ENCODE results near the gene TBC1D3B. TPM values are rescaled to one million over a fixed set of nuclear protein-coding genes. Genes with fewer than 3 reads are reported as not detected.
"Not testable (repeated sequence)": the region's sequence is repeated elsewhere in the genome, so short reads cannot be mapped to it uniquely, and the experiment has no call there.

TBC1D3B gene
- total RNA-seq, 2 experiments from 2014 or later, result 7.7 to 9.9 TPM

- peaks cover 11% of the 10 kb centered on the region for H3K9me3 Mint-ChIP-seq
- H3K4me1 Mint-ChIP-seq, result no peaks in the 10 kb centered on the region
- ATAC-seq (ENCODE audit: low read depth), result no peak
- H3K27ac Mint-ChIP-seq, result no peak overlapping the region
- peaks cover 8% of the 10 kb centered on the region for H3K27me3 Mint-ChIP-seq
- H3K36me3 Mint-ChIP-seq, result peaks cover 2% of the 10 kb centered on the region
- POLR2A ChIA-PET, result no interaction called here
- no peak for DNase-seq
- no peak overlapping the region for H3K4me3 Mint-ChIP-seq
These were observed 51.3 kb downstream of the TBC1D3B start for GRCh38 chr17:36124879-36125824.

- ATAC-seq (ENCODE audit: low read depth) (no peak), DNase-seq (no peak)
- H3K27ac Mint-ChIP-seq, result no peak overlapping the region
- POLR2A ChIA-PET, result no interaction called here
- H3K9me3 Mint-ChIP-seq, result peaks cover 11% of the 10 kb centered on the region
- H3K4me1 Mint-ChIP-seq, result no peaks in the 10 kb centered on the region
- H3K27me3 Mint-ChIP-seq, result peaks cover 4% of the 10 kb centered on the region
- H3K36me3 Mint-ChIP-seq, result peaks cover 2% of the 10 kb centered on the region
- H3K4me3 Mint-ChIP-seq, result no peak overlapping the region
These were observed 53.0 kb downstream of the TBC1D3B start for GRCh38 chr17:36123431-36123830.

- H3K9me3 Mint-ChIP-seq; DNase-seq; POLR2A ChIA-PET; H3K36me3 Mint-ChIP-seq; H3K4me1 Mint-ChIP-seq; H3K4me3 Mint-ChIP-seq; ATAC-seq (ENCODE audit: low read depth); H3K27ac Mint-ChIP-seq; H3K27me3 Mint-ChIP-seq: not testable (repeated sequence)
These were observed 55.3 kb downstream of the TBC1D3B start for GRCh38 chr17:36121099-36121498.

GRCh38 chr17:36120221-36120620 is 56.2 kb downstream of the TBC1D3B start:
- no peak overlapping the region for H3K4me3 Mint-ChIP-seq
- H3K36me3 Mint-ChIP-seq, result no peaks in the 10 kb centered on the region
- peaks cover 8% of the 10 kb centered on the region for H3K27me3 Mint-ChIP-seq
- H3K4me1 Mint-ChIP-seq, result no peaks in the 10 kb centered on the region
- H3K27ac Mint-ChIP-seq, result no peak overlapping the region
- ATAC-seq (ENCODE audit: low read depth), result no peak
- POLR2A ChIA-PET, result no interaction called here
- H3K9me3 Mint-ChIP-seq, result peaks cover 3% of the 10 kb centered on the region
- DNase-seq, result no peak

GRCh38 chr17:36118477-36119353 is 57.7 kb downstream of the TBC1D3B start:
- no peak for ATAC-seq (ENCODE audit: low read depth)
- Mint-ChIP-seq H3K4me3 (no peak overlapping the region), H3K36me3 (no peaks in the 10 kb centered on the region), H3K9me3 (peaks cover 5% of the 10 kb centered on the region), H3K4me1 (no peaks in the 10 kb centered on the region), H3K27me3 (peaks cover 8% of the 10 kb centered on the region), H3K27ac (no peak overlapping the region)
- POLR2A ChIA-PET, result no interaction called here
- no peak for DNase-seq

- Mint-ChIP-seq H3K27me3 (peaks cover 4% of the 10 kb centered on the region), H3K36me3 (peaks cover 1% of the 10 kb centered on the region), H3K9me3 (peaks cover 7% of the 10 kb centered on the region), H3K4me1 (no peaks in the 10 kb centered on the region), H3K4me3 (no peak overlapping the region), H3K27ac (no peak overlapping the region)
- no peak for ATAC-seq (ENCODE audit: low read depth)
- no peak for DNase-seq
- POLR2A ChIA-PET, result no interaction called here
These were observed 58.7 kb downstream of the TBC1D3B start for GRCh38 chr17:36117505-36118382.

Other genes starting within 250 kb of the TBC1D3B start
- gene RDM1, start 245.9 kb downstream of the TBC1D3B start, total RNA-seq, result 10 to 100 TPM; 17.3 to 25.0 TPM
- not detected for gene LYZL6, start 232.9 kb downstream of the TBC1D3B start, total RNA-seq
- gene CCL16, start 195.1 kb downstream of the TBC1D3B start, total RNA-seq, result not detected
- not detected for gene CCL14, start 189.9 kb downstream of the TBC1D3B start, total RNA-seq
- gene CCL15, start 175.1 kb downstream of the TBC1D3B start, total RNA-seq, result not detected
- gene CCL23, start 158.7 kb downstream of the TBC1D3B start, total RNA-seq, result not detected
- not detected for gene CCL18, start 112.4 kb downstream of the TBC1D3B start, total RNA-seq
- 1 to 10 TPM; 2.9 to 4.7 TPM for gene CCL3, start 86.5 kb downstream of the TBC1D3B start, total RNA-seq
- 10 to 100 TPM; 12.2 to 14.8 TPM for gene CCL4, start 72.8 kb downstream of the TBC1D3B start, total RNA-seq
- 10 to 100 TPM; 13.7 to 18.4 TPM for gene CCL3L1, start 20.1 kb upstream of the TBC1D3B start, total RNA-seq
- gene CCL4L2, start 34.4 kb upstream of the TBC1D3B start, total RNA-seq, result 1 to 10 TPM; 4.0 to 8.7 TPM
- under 1 TPM; 0.78 to 0.88 TPM for gene TBC1D3I, start 87.9 kb upstream of the TBC1D3B start, total RNA-seq
- gene TBC1D3G, start 147.2 kb upstream of the TBC1D3B start, total RNA-seq, result not detected
- 1 to 10 TPM in 1 of 2 experiments, not detected in 1; 2.6 TPM for gene TBC1D3H, start 211.8 kb upstream of the TBC1D3B start, total RNA-seq

Data from activated naive CD8-positive, alpha-beta T cell treated with anti-CD3 and anti-CD28 coated beads, Interleukin-2, amount 10 ng/mL, durations not matched to agents 7 days and 5 days (primary cell).